Measurements from ENCODE around the gene NDUFA7.

The NDUFA7 gene

DNA sequence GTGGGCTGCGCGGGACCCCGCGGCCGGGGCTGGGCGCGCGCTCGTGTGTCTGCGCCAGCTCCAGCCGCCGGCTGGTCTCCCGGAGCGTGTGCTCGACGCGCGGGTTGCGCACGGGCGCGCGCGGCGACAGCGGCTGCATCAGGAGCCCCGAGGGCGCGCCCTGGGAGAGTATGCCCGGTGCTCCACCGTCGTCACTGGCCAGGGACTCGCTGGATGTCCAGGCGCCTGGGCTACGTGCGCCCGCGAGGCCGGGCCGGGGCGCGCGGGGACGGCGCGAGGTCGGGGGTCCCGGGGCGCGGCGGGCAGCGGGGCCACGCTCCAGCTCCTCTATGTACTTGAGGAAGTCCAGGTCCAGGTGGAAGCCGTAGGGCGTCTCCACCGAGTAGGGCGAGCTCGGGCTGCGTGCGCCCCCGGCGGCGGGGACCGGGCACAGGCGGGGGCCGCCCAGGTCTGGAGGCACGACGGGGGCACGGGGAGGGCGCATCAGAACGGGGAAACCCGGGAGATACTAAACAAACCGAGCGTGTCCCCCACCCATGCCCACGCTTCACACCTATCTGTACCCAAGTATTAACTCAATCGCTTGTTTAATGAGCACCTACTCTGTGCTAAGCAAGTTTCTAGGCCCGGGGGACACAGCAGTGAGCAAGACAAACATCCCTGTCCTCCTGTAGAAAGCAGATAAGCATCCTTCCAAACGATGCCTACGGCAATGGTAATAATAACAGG is 14.3 kb upstream of the NDUFA7 start:
- CTCF ChIA-PET: interaction anchor here (1.1 to 1.4 kb wide), 3 partner anchors 19 to 27 kb away, joined by 3 to 4 read pairs (median 3); no protein-coding TSS in a partner anchor
- Mint-ChIP-seq H3K4me3 (peak overlapping the region; percentile 66), H3K27ac (no peak overlapping the region), H3K36me3 (peaks cover 3% of the 10 kb centered on the region), H3K9me3 (no peaks in the 10 kb centered on the region), H3K27me3 (peaks cover 90% of the 10 kb centered on the region), H3K4me1 (peaks cover 4% of the 10 kb centered on the region)
- peak; percentile 56 for DNase-seq

DNA sequence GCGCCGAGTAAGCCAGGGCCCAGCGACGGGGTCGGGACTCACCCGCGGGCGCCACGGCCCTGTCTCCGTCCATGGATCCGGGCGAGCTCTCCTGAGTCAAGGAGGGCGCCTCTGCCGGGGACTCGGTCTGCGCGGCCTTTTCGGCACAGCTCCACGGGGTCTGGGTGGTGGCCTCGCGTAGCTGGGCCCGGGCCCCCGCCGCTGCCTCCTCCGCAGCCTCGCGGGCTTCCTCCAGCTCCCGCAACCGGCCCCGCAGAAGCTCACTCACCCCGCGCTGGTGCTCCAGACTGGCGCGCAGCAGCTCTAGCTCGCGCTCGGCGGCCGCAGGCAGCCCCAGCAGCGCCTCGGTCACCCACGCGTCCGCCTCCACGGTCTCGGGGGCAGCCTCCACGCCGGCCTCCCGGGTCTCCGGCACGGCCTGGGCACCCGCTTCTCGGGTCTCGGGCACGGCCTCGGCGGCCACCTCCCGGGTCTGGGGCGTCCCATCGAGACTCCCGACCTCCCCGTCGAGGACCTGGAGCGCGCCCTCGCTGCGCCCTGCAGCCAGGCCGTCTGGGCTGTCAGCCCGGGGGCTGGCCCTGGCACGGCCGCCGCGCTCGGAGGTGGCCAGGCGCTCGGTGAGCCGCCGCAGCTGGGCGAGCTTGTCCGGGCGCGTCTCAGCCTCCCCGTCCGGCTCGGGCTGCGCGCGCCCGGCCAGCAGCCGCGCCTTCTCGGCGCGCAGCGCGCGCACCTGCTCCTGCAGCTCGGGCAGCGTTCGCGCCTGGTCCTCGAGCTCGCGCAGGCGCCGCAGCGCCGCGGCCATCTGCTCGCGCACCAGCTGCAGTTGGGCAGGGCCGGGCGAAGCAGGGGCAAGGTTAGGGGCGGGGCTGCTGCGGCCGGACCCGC is 13.5 kb upstream of the NDUFA7 start:
- peak; percentile 58 for DNase-seq
- CTCF ChIA-PET: interaction anchor here (1.1 to 1.4 kb wide), 4 partner anchors 13 to 28 kb away, joined by 3 to 4 read pairs (median 4); no protein-coding TSS in a partner anchor
- H3K9me3 Mint-ChIP-seq: no peaks in the 10 kb centered on the region
- H3K27ac Mint-ChIP-seq: no peak overlapping the region
- H3K4me1 Mint-ChIP-seq: peaks cover 4% of the 10 kb centered on the region
- no peak overlapping the region for H3K4me3 Mint-ChIP-seq
- peaks cover 3% of the 10 kb centered on the region for H3K36me3 Mint-ChIP-seq
- peaks cover 89% of the 10 kb centered on the region for H3K27me3 Mint-ChIP-seq

DNA sequence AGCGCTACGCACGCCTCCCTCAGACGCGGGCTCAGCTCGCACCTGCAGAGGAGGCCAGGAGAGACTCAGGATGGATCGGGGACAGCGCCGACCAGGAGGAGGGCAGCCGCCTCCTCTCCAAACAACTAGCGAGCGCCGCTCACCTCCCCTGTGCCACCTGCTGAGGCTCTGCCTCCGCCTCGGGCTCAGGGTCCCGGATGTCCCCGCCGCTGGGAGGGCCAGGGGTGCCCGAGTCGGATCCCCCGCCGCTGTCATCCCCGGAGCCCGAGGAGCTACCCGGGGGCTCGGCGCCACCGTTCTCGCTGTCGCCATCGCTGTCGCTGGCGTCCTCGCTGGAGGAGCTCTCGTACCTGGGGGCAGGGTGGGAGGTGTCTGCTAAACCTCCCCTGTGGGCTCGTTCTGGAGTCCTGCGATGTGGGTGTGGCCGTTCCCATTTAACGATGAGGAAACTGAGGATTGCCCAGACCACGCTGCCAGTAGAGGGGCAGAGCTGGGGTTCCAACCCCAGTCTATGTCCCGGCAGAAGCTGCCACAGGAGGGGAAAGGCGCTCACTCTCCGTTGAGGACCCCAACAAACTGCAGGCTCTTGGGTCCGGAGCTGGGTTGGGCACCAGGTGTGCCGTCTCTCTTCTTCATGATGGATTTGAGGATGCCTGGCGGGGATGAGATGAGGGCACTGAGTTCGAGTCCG is 12.7 kb upstream of the NDUFA7 start:
- Mint-ChIP-seq H3K36me3 (peaks cover 3% of the 10 kb centered on the region), H3K4me1 (peaks cover 4% of the 10 kb centered on the region), H3K4me3 (no peak overlapping the region), H3K27ac (no peak overlapping the region), H3K9me3 (no peaks in the 10 kb centered on the region), H3K27me3 (peaks cover 82% of the 10 kb centered on the region)
- CTCF ChIA-PET: interaction anchor here (1.2 to 1.4 kb wide), 2 partner anchors 14 to 22 kb away, joined by 3 to 4 read pairs; no protein-coding TSS in a partner anchor
- DNase-seq: no peak

DNA sequence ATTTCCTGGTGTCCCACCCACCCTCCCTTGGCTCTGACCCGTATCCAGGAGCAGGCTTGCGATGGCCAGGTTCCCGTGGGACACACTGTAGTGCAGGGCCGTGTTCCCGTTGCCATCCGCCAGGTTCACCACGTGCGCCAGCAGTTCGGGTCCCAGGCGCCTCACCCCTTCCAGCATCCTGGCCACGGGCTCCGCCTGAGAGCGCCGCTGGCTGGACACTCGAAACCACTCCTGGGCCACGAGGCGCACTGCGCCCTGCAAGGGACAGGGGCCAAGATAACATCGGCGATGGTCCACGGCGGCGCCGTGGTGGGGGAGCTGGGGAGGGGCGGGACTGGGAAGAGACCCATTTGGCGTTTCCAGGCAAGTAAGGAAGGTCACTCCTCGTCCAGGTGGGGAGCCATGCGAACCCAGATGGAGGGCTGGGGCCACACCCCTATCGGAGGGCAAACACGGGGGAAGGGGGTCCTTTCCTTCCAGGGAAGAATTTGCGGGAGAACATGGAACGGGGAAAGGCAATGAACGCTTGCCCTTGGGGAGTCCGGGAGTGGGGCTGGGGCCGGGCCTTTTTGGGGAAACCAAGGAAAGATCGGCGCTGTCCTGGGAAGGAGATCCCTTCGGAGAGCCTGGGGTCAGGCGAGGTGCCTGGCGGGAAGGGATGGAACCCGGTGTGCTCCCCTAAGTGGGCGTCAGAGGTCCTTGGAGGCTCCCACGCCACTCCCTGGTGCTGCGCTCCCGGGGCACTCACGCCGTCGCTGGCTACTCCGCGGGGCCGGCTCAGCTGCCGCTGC is 12.0 kb upstream of the NDUFA7 start:
- Mint-ChIP-seq H3K36me3 (peaks cover 3% of the 10 kb centered on the region), H3K9me3 (no peaks in the 10 kb centered on the region), H3K4me1 (peaks cover 4% of the 10 kb centered on the region), H3K27ac (no peak overlapping the region), H3K4me3 (no peak overlapping the region), H3K27me3 (peaks cover 81% of the 10 kb centered on the region)
- CTCF ChIA-PET: interaction anchor here (1.2 kb wide), 1 partner anchor 15 kb away, joined by 4 read pairs; no protein-coding TSS in a partner anchor
- no peak for DNase-seq

DNA sequence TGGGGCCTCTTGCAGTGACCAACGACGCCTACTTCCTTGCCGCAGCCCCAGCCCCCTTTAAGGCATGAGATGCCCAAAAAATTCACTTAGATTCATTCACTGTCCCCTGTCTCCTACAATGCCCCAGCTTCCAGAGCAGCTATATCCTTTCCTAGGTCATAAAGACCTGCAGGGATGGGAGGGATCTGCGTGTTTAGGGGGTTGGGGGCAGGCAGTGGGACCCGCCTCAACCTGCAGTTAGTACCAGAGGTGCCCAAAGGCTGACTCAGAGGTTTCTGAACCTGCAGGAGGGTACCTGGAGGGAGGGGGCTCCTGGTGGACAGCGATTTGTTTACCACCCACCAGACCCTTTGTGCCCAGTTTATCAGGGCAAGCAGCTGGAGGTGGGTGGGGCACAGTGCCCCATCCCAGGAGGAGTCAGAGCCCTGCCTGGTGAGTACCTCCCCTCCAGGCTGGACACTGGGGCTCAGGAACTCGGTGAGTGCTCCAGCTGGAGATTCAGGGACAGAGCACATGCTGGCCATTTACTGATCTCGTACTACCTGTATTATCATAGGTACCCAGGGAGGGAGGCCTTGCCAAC is 10.2 kb upstream of the NDUFA7 start:
- peaks cover 3% of the 10 kb centered on the region for H3K36me3 Mint-ChIP-seq
- CTCF ChIA-PET: interaction anchor here (0.6 kb wide), 1 partner anchor 23 kb away, joined by 3 read pairs; no protein-coding TSS in a partner anchor
- no peak for DNase-seq
- H3K4me3 Mint-ChIP-seq: no peak overlapping the region
- no peaks in the 10 kb centered on the region for H3K9me3 Mint-ChIP-seq
- H3K27me3 Mint-ChIP-seq: peaks cover 77% of the 10 kb centered on the region
- H3K27ac Mint-ChIP-seq: no peak overlapping the region
- peaks cover 4% of the 10 kb centered on the region for H3K4me1 Mint-ChIP-seq

DNA sequence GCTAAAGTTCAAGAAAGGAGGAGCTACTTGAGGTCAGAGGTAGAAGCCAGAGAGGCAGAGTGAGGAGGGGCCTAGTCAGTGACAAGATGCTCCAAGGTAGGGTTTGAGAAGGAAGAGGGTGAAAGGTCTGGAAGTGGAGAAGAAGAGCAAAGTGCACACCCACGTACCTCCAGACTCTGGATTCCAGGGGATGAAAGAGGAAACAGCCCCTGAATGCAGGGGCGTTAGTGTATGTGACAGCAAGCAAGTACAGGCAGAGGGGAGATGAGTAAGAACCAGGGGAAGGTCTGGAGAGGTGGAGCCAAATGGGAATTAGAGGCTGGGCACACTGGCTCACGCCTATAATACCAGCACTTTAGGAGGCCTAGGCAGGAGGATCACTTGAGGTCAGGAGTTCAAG is 8.8 kb upstream of the NDUFA7 start:
- H3K36me3 Mint-ChIP-seq: no peaks in the 10 kb centered on the region
- no peak overlapping the region for H3K27ac Mint-ChIP-seq
- CTCF ChIA-PET: no interaction called here
- H3K9me3 Mint-ChIP-seq: no peaks in the 10 kb centered on the region
- no peaks in the 10 kb centered on the region for H3K4me1 Mint-ChIP-seq
- no peak for DNase-seq
- H3K27me3 Mint-ChIP-seq: peaks cover 64% of the 10 kb centered on the region
- no peak overlapping the region for H3K4me3 Mint-ChIP-seq

DNA sequence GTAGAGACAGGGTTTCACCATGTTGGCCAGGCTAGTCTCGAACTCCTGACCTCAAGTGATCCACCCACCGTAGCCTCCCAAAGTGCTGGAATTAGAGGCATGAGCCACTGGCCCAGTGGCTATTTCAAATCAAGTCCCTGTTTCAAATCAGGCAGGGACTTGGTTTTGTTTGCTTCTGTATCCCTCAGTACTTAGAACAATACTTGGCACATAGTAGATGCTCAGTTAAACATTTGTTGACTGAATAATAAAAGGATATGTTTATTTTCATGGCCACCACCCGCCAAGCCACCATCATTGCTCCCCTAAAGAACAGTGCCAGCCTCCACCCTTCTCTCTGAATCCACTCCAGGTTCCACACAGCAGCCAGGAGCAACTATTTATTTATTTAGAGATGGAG is 4.3 kb upstream of the NDUFA7 start:
- peaks cover 24% of the 10 kb centered on the region for H3K4me1 Mint-ChIP-seq
- peaks cover 27% of the 10 kb centered on the region for H3K27me3 Mint-ChIP-seq
- CTCF ChIA-PET: no interaction called here
- H3K9me3 Mint-ChIP-seq: no peaks in the 10 kb centered on the region
- DNase-seq: no peak
- H3K4me3 Mint-ChIP-seq: no peak overlapping the region
- H3K27ac Mint-ChIP-seq: no peak overlapping the region
- peaks cover 20% of the 10 kb centered on the region for H3K36me3 Mint-ChIP-seq

DNA sequence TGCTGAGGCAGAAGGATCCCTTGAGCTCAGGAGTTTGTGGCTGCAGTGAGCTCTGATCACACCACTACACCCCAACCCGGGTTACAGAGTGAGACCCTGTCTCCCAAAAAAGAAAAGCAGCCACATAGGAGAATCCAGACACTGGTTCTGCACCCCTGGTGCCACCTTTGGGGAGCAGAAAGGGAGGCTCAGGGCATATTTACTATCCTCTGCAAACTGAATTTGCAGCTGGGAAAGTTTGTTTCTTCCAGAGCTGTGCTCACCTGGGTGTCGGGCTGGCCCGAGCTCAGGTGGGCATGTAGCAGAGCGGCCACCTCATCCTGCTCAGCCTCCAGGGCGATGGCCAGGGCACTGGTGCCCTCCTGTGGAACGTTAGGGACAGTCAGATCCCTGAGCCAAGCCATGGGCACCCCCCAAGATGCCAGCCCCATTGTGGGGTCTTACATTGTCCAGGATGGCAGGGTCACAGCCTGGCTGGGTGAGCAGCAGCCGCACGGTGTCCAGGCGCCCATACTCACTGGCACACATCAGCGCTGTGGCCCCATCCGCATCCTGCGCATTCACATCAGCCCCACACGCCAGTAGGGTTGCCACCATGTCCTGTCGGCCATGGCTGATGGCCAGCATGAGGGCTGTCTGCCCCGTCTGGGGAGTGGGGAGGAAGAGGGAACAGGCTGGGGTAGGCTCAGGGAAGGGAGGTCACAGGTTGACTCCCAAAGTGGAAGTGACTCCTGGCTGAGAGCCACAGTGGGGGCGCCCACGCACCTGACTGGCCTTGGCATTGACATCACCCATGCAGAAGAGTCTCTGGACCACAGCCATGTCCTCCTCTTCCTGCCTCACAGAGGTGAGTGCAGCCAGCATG is 3.2 kb upstream of the NDUFA7 start:
- no peak overlapping the region for H3K4me3 Mint-ChIP-seq
- no peaks in the 10 kb centered on the region for H3K9me3 Mint-ChIP-seq
- H3K36me3 Mint-ChIP-seq: peaks cover 24% of the 10 kb centered on the region
- H3K4me1 Mint-ChIP-seq: peaks cover 34% of the 10 kb centered on the region
- CTCF ChIA-PET: no interaction called here
- no peak overlapping the region for H3K27ac Mint-ChIP-seq
- DNase-seq: no peak
- H3K27me3 Mint-ChIP-seq: peaks cover 20% of the 10 kb centered on the region

DNA sequence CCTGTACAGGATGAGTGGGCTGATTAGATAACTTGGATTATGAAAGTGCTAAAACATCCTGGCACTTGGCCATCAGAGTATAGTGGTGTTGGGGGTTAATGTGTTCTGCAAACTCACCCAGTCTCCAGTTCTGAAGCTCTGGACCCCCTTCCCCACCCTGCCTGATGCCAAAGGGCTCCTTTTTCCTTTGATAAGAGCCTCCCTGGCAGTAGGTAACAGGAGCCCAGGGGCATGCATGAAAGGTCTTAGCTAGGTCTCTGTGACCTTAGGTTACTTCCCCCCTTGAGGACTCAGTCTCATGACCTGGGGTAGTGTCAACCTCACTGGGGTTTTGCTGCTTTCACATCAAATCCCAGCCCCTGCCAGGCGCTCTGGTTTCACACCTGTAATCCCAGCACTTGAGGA is 2.6 kb upstream of the NDUFA7 start:
- Mint-ChIP-seq H3K4me3 (no peak overlapping the region), H3K4me1 (peaks cover 37% of the 10 kb centered on the region)

DNA sequence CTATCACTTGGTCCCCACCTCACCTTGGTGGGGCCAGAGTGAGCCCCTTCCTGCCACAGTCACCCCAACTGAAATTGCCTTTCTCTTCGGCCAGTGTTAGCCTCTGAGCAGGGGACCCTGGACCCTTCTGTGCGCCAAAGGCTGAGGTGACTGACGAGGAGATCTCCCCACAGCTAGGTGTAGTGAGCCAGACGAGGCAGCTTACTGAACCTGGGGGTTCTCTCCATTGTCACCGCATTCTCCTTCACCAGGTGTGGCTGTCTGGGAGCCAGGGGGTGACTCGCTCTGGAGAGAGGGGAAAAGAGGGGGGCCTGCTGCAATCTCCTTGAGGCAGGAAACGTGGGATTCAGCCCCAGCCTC is 1.4 kb upstream of the NDUFA7 start:
- Mint-ChIP-seq H3K36me3 (peaks cover 24% of the 10 kb centered on the region), H3K4me3 (peak overlapping the region; percentile 100), H3K4me1 (peaks cover 39% of the 10 kb centered on the region), H3K9me3 (no peaks in the 10 kb centered on the region), H3K27me3 (peaks cover 11% of the 10 kb centered on the region), H3K27ac (no peak overlapping the region)
- DNase-seq: no peak
- CTCF ChIA-PET: no interaction called here

More for the DNA sequence above, 2.6 kb upstream of the NDUFA7 start:
- peaks cover 24% of the 10 kb centered on the region for H3K36me3 Mint-ChIP-seq
- no peak overlapping the region for H3K27ac Mint-ChIP-seq
- CTCF ChIA-PET: no interaction called here
- no peaks in the 10 kb centered on the region for H3K9me3 Mint-ChIP-seq
- H3K27me3 Mint-ChIP-seq: peaks cover 20% of the 10 kb centered on the region
- no peak for DNase-seq

DNA sequence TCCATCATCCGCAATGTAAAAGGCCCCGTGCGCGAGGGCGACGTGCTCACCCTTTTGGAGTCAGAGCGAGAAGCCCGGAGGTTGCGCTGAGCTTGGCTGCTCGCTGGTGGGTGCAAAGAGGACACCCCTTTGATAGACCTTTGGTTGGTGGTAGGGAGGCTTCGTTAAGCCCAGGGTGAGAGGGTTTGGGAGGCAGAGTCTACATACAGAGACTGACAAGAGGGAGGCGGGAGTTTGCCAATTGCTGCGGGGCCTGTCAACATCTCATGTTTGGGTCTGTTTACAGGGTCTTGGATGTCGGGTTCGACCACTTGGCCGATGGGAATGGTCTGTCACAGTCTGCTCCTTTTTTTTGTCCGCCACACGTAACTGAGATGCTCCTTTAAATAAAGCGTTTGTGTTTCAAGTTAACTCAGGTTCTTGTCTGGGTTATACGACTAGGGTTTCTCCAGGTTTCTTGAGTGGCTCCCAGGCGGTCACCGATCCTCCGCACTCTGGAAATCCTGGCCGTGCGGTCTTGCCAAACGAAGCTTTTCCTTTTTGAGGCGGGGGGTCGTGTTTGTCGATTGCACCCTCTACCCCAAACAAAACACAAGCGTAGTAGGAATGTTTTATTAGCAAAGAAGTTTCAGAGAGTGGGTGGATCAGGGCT is 937 bp upstream of the NDUFA7 start:
- Mint-ChIP-seq H3K4me3 (peak overlapping the region; percentile 100), H3K4me1 (peaks cover 39% of the 10 kb centered on the region), H3K36me3 (peaks cover 28% of the 10 kb centered on the region), H3K27ac (peak overlapping the region; percentile 95), H3K27me3 (peaks cover 7% of the 10 kb centered on the region), H3K9me3 (no peaks in the 10 kb centered on the region)
- CTCF ChIA-PET: interaction anchor here (0.9 kb wide), 1 partner anchor 53 kb away, joined by 3 read pairs; no protein-coding TSS in a partner anchor
- DNase-seq: no peak

DNA sequence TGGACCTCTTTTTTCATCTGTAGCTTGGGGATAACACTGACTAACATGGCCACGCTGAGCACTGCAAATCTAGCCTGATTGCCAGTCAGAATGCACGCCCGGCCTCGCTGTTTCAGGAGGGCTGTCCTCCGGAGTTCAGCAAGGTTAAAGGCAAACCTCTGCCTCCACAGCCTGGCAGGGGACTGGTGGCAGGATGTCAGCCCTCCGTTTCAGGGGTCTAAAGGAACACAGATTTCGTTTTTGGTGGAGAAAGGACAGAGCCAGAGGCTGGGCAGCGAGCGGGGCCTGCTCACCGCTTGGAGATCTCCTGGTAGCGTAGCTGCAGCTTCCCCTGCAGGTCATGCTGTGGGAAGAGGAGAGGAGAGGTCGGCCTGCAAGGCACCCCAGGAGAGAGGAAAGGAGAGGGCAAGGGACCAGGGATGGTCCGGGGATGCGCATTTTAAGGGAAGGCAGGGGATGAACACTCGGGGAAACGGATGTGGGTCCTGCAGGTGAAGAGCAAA is 560 bp downstream of the NDUFA7 start:
- Mint-ChIP-seq H3K4me3 (peak overlapping the region; percentile 100), H3K27ac (peak overlapping the region; percentile 95), H3K36me3 (peaks cover 28% of the 10 kb centered on the region), H3K27me3 (no peaks in the 10 kb centered on the region), H3K9me3 (no peaks in the 10 kb centered on the region), H3K4me1 (peaks cover 41% of the 10 kb centered on the region)
- CTCF ChIA-PET: interaction anchor here (1.7 kb wide), 1 partner anchor 27 kb away, joined by 3 read pairs; no protein-coding TSS in a partner anchor
- peak; percentile 39 for DNase-seq
